ENCODE measurements around the gene SRL.

DNA sequence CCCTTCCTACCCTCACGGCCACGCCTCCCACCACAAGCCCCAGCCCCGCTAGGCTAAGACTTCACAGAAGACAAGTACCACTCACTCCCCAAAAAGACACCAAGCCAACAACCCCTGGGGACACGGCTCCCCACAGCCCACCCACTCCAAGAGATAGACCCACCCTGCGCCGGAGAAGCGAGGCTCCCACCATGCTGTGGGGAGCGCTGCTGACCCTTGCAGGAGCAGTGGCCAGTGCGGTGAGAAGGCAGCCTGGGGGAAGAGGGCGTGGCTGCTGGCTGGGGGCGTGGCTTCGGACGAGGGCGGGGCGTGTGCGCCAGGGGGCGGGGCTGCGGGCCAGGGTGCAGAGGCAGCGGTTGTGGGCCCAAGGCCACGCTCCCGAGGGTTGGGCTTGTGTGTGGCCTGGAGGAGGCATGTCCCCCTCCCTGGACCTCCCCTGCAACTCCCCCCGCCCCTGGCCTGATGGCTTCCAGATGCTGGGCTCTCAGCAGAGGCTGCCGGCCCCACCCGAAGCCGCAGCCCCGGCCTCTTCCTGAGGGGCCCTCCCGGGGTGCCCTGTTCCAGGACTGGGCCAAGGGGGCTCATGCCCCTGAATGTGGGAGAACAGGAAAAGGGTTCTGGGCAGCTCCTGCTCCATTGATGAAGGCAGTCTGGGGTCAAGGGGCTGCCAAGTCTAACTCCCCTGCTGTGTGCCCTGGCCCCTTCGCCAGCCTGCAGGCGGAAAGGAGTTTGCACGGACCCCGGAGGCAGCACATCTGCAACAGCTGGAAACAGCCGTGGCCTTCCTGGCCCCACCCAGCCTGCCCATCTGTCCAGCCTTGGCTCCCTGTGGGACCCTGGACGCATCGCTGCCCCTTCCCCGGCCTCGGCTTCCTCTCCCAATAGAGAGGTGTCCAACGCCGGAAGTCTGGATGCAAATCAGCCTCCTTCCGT is 21.9 kb upstream of the SRL start:
- TF ChIP-seq POLR2AphosphoS5 (IDR thresholded peaks at IDR 0.05; ENCODE audit: low read depth) (no peak; the same call in 1 of the 2 replicates), EZH2phosphoT487 (IDR thresholded peaks at IDR 0.05; ENCODE audit: unreplicated experiment) (no peak), JUNB (IDR thresholded peaks at IDR 0.05; ENCODE audit: unreplicated experiment) (no peak), EZH2 (IDR thresholded peaks at IDR 0.05; ENCODE audit: low read depth, unreplicated experiment) (no peak), CREB1 (CRISPR knock-in tag; IDR thresholded peaks at IDR 0.05; ENCODE audit: low read depth) (no peak)
- TF ChIP-seq, protein P1, sequence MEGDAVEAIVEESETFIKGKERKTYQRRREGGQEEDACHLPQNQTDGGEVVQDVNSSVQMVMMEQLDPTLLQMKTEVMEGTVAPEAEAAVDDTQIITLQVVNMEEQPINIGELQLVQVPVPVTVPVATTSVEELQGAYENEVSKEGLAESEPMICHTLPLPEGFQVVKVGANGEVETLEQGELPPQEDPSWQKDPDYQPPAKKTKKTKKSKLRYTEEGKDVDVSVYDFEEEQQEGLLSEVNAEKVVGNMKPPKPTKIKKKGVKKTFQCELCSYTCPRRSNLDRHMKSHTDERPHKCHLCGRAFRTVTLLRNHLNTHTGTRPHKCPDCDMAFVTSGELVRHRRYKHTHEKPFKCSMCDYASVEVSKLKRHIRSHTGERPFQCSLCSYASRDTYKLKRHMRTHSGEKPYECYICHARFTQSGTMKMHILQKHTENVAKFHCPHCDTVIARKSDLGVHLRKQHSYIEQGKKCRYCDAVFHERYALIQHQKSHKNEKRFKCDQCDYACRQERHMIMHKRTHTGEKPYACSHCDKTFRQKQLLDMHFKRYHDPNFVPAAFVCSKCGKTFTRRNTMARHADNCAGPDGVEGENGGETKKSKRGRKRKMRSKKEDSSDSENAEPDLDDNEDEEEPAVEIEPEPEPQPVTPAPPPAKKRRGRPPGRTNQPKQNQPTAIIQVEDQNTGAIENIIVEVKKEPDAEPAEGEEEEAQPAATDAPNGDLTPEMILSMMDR (conservative IDR thresholded peaks at IDR 0.05; ENCODE audit: low read depth in 2 of 2), result peak in 1 of 2 experiments; percentile 57; a peak in 2 of 4 replicates
- TF ChIP-seq, protein P2, sequence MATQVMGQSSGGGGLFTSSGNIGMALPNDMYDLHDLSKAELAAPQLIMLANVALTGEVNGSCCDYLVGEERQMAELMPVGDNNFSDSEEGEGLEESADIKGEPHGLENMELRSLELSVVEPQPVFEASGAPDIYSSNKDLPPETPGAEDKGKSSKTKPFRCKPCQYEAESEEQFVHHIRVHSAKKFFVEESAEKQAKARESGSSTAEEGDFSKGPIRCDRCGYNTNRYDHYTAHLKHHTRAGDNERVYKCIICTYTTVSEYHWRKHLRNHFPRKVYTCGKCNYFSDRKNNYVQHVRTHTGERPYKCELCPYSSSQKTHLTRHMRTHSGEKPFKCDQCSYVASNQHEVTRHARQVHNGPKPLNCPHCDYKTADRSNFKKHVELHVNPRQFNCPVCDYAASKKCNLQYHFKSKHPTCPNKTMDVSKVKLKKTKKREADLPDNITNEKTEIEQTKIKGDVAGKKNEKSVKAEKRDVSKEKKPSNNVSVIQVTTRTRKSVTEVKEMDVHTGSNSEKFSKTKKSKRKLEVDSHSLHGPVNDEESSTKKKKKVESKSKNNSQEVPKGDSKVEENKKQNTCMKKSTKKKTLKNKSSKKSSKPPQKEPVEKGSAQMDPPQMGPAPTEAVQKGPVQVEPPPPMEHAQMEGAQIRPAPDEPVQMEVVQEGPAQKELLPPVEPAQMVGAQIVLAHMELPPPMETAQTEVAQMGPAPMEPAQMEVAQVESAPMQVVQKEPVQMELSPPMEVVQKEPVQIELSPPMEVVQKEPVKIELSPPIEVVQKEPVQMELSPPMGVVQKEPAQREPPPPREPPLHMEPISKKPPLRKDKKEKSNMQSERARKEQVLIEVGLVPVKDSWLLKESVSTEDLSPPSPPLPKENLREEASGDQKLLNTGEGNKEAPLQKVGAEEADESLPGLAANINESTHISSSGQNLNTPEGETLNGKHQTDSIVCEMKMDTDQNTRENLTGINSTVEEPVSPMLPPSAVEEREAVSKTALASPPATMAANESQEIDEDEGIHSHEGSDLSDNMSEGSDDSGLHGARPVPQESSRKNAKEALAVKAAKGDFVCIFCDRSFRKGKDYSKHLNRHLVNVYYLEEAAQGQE (IDR thresholded peaks at IDR 0.05; ENCODE audit: unreplicated experiment), result no peak
- TF ChIP-seq, protein P3, sequence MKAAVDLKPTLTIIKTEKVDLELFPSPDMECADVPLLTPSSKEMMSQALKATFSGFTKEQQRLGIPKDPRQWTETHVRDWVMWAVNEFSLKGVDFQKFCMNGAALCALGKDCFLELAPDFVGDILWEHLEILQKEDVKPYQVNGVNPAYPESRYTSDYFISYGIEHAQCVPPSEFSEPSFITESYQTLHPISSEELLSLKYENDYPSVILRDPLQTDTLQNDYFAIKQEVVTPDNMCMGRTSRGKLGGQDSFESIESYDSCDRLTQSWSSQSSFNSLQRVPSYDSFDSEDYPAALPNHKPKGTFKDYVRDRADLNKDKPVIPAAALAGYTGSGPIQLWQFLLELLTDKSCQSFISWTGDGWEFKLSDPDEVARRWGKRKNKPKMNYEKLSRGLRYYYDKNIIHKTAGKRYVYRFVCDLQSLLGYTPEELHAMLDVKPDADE (IDR thresholded peaks at IDR 0.05), result no peak

All from GM23338 (cell line).